Hepatocyte (in vitro differentiated cells): ENCODE data around the gene DNAH12.

ENCODE experiments used
- EZH2 ChIP-seq: fragments of 200-600 bp; sonication (generic); IDR thresholded peaks from 2 replicates; pipeline ENCODE4 v1.6.1; 2016; ENCODE audit warnings: antibody characterized with exemption, mild to moderate bottlenecking, borderline replicate concordance
- TF ChIP-seq, protein P1 (sequence below): fragments of 200-600 bp; sonication (generic); IDR thresholded peaks from 2 replicates; pipeline ENCODE4 v1.5.1; 2016; ENCODE audit warnings: antibody characterized with exemption, mild to moderate bottlenecking; ENCODE audit not compliant: poor library complexity

DNA sequence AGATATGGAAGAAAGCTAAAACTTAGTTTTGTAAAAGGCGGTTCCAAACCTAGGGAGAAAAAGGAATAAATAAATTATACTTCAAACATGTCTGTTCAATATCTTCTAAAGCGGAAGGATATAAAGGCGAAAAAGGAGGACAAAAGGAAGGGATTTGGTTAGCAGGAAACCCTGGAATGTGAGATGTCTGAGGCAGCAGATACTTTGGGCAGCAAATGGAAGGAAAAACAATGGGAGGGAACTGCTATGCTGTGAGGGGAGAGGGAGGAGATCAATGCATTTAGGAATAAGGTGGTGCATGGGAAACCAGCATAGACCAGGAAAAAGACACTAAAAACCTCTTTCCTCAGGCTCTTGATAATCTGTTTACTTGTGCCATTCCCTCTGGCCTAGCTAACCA, 120.8 kb downstream of the DNAH12 start:
- TF ChIP-seq, protein P1, sequence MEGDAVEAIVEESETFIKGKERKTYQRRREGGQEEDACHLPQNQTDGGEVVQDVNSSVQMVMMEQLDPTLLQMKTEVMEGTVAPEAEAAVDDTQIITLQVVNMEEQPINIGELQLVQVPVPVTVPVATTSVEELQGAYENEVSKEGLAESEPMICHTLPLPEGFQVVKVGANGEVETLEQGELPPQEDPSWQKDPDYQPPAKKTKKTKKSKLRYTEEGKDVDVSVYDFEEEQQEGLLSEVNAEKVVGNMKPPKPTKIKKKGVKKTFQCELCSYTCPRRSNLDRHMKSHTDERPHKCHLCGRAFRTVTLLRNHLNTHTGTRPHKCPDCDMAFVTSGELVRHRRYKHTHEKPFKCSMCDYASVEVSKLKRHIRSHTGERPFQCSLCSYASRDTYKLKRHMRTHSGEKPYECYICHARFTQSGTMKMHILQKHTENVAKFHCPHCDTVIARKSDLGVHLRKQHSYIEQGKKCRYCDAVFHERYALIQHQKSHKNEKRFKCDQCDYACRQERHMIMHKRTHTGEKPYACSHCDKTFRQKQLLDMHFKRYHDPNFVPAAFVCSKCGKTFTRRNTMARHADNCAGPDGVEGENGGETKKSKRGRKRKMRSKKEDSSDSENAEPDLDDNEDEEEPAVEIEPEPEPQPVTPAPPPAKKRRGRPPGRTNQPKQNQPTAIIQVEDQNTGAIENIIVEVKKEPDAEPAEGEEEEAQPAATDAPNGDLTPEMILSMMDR = no peak
- no peak for TF ChIP-seq EZH2
